ENCODE results near the gene LRRC3C.

Gene LRRC3C

GRCh38 chr17:39927929-39928857 lies 661 bp downstream of the LRRC3C start:
- peaks cover 22% of the 10 kb centered on the region for H3K4me1 ChIP-seq (ENCODE audit: insufficient read depth, low read length)
- H3K36me3 ChIP-seq (ENCODE audit: insufficient read depth, low read length): peaks cover 9% of the 10 kb centered on the region
- peak overlapping the region; percentile 87 for H2AFZ ChIP-seq (ENCODE audit: low read depth, low read length)
- H3K27me3 ChIP-seq (ENCODE audit: insufficient read depth, low read length): no peaks in the 10 kb centered on the region
- peak overlapping the region; percentile 78 for H3K4me3 ChIP-seq (ENCODE audit: low read length)
- H3K9me3 ChIP-seq (ENCODE audit: low read length): no peaks in the 10 kb centered on the region

GRCh38 chr17:39928858-39929645 lies 1.5 kb downstream of the LRRC3C start:
- no peaks in the 10 kb centered on the region for H3K27me3 ChIP-seq (ENCODE audit: insufficient read depth, low read length)

GRCh38 chr17:39929646-39930407 lies 2.3 kb downstream of the LRRC3C start:
- Histone ChIP-seq H3K36me3 (ENCODE audit: insufficient read depth, low read length) (no peaks in the 10 kb centered on the region), H3K4me1 (ENCODE audit: insufficient read depth, low read length) (peaks cover 22% of the 10 kb centered on the region), H3K4me3 (ENCODE audit: low read length) (no peak overlapping the region), H3K27me3 (ENCODE audit: insufficient read depth, low read length) (no peaks in the 10 kb centered on the region), H3K9me3 (ENCODE audit: low read length) (no peaks in the 10 kb centered on the region), H2AFZ (ENCODE audit: low read depth, low read length) (no peak overlapping the region)

More at GRCh38 chr17:39928858-39929645, 1.5 kb downstream of the LRRC3C start:
- Histone ChIP-seq H3K4me3 (ENCODE audit: low read length) (no peak overlapping the region), H3K4me1 (ENCODE audit: insufficient read depth, low read length) (peaks cover 22% of the 10 kb centered on the region), H3K36me3 (ENCODE audit: insufficient read depth, low read length) (peaks cover under 1% of the 10 kb centered on the region), H3K9me3 (ENCODE audit: low read length) (no peaks in the 10 kb centered on the region), H2AFZ (ENCODE audit: low read depth, low read length) (no peak overlapping the region)

DNA sequence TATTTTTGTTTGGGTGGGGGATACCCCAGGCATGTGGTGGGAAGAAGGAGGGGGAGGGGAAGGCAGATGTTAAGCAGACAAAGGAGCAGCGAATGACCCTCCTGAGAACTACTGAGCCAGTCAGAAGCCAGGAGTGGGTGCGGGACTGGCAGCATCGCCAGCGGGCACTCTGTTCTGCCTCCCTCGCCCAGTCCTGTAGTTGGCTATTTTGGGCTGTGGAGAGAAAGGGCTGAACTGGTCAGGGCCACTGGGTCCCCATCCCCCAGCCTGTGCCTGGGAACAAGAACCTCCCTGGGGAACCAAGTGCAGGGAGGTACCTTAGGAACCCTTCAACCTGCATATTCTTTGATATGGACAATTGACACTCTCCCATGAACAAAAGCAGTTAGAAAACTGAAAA lies 6.4 kb downstream of the LRRC3C start:
- Histone ChIP-seq H3K36me3 (ENCODE audit: insufficient read depth, low read length) (no peaks in the 10 kb centered on the region), H3K27me3 (ENCODE audit: insufficient read depth, low read length) (no peaks in the 10 kb centered on the region), H3K4me1 (ENCODE audit: insufficient read depth, low read length) (no peaks in the 10 kb centered on the region), H3K4me3 (ENCODE audit: low read length) (no peak overlapping the region), H3K9me3 (ENCODE audit: low read length) (no peaks in the 10 kb centered on the region), H2AFZ (ENCODE audit: low read depth, low read length) (no peak overlapping the region)

DNA sequence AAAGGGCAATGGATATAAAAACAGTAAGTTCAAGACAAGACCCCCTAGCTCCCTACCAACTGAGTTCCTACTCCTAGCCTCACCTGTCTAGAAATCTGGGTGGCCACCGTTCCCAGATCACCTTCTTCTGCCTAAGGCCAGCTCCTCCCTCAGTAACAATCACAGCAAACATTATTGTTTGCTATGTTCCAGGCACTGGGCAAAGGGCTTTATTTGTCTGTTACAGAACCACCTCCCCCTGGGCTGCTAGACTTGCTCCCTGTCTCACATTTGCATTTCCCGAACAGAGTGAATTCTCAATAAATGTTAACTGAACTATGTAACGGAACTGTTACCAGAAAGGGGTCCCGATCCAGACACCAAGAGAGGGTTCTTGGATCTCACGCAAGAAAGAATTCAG lies 6.8 kb downstream of the LRRC3C start:
- Histone ChIP-seq H3K9me3 (ENCODE audit: low read length) (no peaks in the 10 kb centered on the region), H3K4me1 (ENCODE audit: insufficient read depth, low read length) (no peaks in the 10 kb centered on the region), H2AFZ (ENCODE audit: low read depth, low read length) (no peak overlapping the region)

GRCh38 chr17:39935909-39936308 lies 8.4 kb downstream of the LRRC3C start:
- H3K4me1 ChIP-seq (ENCODE audit: insufficient read depth, low read length): no peaks in the 10 kb centered on the region
- H2AFZ ChIP-seq (ENCODE audit: low read depth, low read length): no peak overlapping the region
- H3K4me3 ChIP-seq (ENCODE audit: low read length): no peak overlapping the region
- no peaks in the 10 kb centered on the region for H3K36me3 ChIP-seq (ENCODE audit: insufficient read depth, low read length)
- H3K27me3 ChIP-seq (ENCODE audit: insufficient read depth, low read length): no peaks in the 10 kb centered on the region
- H3K9me3 ChIP-seq (ENCODE audit: low read length): no peaks in the 10 kb centered on the region

More for the DNA sequence above, 6.8 kb downstream of the LRRC3C start:
- Histone ChIP-seq H3K4me3 (ENCODE audit: low read length) (no peak overlapping the region), H3K36me3 (ENCODE audit: insufficient read depth, low read length) (no peaks in the 10 kb centered on the region), H3K27me3 (ENCODE audit: insufficient read depth, low read length) (no peaks in the 10 kb centered on the region)

GRCh38 chr17:39937447-39937846 lies 9.9 kb downstream of the LRRC3C start:
- no peaks in the 10 kb centered on the region for H3K4me1 ChIP-seq (ENCODE audit: insufficient read depth, low read length)
- no peak overlapping the region for H2AFZ ChIP-seq (ENCODE audit: low read depth, low read length)
- peaks cover 4% of the 10 kb centered on the region for H3K27me3 ChIP-seq (ENCODE audit: insufficient read depth, low read length)
- no peaks in the 10 kb centered on the region for H3K9me3 ChIP-seq (ENCODE audit: low read length)
- no peak overlapping the region for H3K4me3 ChIP-seq (ENCODE audit: low read length)
- no peaks in the 10 kb centered on the region for H3K36me3 ChIP-seq (ENCODE audit: insufficient read depth, low read length)

DNA sequence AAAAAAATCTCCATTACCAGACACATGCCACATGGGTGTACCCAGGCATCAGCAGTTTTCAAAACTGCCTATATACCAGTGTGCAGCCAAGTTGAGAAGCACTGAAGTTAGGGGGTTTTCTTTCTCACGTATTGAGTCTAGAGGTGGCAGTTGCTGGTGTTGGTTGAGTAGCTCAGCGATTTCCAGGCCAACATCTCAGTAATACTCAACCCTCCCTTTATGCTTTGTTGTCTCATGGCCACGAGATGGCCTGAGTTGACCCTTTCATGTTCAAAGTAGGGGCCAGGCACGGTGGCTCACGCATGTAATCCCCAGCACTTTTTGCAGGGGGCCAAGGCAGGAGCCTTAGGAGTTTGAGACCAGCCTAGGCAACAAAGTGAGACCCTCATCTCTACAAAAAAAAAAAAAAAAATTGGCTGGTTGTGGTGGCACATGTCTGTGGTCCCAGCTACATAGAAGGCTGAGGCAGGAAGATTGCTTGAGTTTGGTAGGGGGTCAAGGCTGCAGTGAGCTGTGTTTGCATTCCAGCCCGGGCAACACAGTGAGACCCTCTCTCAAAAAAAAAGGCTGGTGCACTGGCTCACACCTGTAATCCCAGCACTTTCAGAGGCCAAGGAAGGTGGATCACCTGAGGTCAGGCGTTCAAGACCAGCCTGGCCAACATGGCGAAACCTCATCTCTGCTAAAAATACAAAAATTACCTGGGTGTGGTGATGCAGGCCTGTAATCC lies 10.8 kb downstream of the LRRC3C start:
- H3K4me1 ChIP-seq (ENCODE audit: insufficient read depth, low read length): no peaks in the 10 kb centered on the region
- H2AFZ ChIP-seq (ENCODE audit: low read depth, low read length): no peak overlapping the region
- no peaks in the 10 kb centered on the region for H3K9me3 ChIP-seq (ENCODE audit: low read length)
- H3K27me3 ChIP-seq (ENCODE audit: insufficient read depth, low read length): peaks cover 8% of the 10 kb centered on the region
- no peaks in the 10 kb centered on the region for H3K36me3 ChIP-seq (ENCODE audit: insufficient read depth, low read length)
- no peak overlapping the region for H3K4me3 ChIP-seq (ENCODE audit: low read length)

- no peaks in the 10 kb centered on the region for H3K4me1 ChIP-seq (ENCODE audit: insufficient read depth, low read length)
These were observed 11.6 kb downstream of the LRRC3C start for GRCh38 chr17:39939106-39939505.

GRCh38 chr17:39939588-39940419 lies 12.3 kb downstream of the LRRC3C start:
- no peaks in the 10 kb centered on the region for H3K36me3 ChIP-seq (ENCODE audit: insufficient read depth, low read length)
- no peak overlapping the region for H2AFZ ChIP-seq (ENCODE audit: low read depth, low read length)
- H3K27me3 ChIP-seq (ENCODE audit: insufficient read depth, low read length): peaks cover 15% of the 10 kb centered on the region
- H3K4me1 ChIP-seq (ENCODE audit: insufficient read depth, low read length): no peaks in the 10 kb centered on the region
- no peak overlapping the region for H3K4me3 ChIP-seq (ENCODE audit: low read length)
- H3K9me3 ChIP-seq (ENCODE audit: low read length): peaks cover 2% of the 10 kb centered on the region

More at GRCh38 chr17:39939106-39939505, 11.6 kb downstream of the LRRC3C start:
- H3K4me3 ChIP-seq (ENCODE audit: low read length): no peak overlapping the region
- peaks cover 13% of the 10 kb centered on the region for H3K27me3 ChIP-seq (ENCODE audit: insufficient read depth, low read length)
- no peak overlapping the region for H2AFZ ChIP-seq (ENCODE audit: low read depth, low read length)
- peaks cover 2% of the 10 kb centered on the region for H3K9me3 ChIP-seq (ENCODE audit: low read length)
- H3K36me3 ChIP-seq (ENCODE audit: insufficient read depth, low read length): no peaks in the 10 kb centered on the region

DNA sequence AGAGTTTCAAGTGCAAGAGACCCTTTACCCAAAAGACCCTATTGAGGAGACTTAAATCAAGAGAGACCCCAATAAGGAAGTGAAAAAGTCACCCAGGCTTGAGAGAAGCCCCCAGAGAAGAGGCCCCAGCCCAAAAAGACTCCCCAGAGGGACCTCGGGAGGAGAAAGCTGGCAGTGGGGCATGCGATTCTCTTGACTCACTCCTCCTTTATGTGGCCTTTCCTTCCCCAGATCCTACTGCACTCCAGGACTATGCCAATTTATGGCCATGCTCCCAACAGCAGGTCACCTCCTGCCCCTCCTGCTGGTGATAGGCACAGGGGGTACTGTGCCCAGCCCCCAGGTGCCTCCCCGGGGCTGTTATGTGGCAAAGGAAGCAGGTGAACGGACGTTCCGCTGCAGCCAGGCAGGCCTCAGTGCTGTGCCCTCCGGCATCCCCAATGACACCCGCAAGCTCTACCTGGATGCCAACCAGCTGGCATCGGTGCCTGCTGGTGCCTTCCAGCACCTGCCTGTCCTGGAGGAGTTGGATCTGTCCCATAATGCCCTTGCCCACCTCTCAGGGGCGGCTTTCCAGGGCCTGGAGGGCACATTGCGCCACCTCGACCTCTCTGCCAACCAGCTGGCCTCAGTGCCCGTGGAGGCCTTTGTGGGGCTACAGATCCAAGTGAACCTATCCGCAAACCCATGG lies 16.3 kb downstream of the LRRC3C start:
- H2AFZ ChIP-seq (ENCODE audit: low read depth, low read length): no peak overlapping the region
- no peaks in the 10 kb centered on the region for H3K4me1 ChIP-seq (ENCODE audit: insufficient read depth, low read length)
- H3K36me3 ChIP-seq (ENCODE audit: insufficient read depth, low read length): no peaks in the 10 kb centered on the region
- peaks cover 26% of the 10 kb centered on the region for H3K27me3 ChIP-seq (ENCODE audit: insufficient read depth, low read length)
- peaks cover 2% of the 10 kb centered on the region for H3K9me3 ChIP-seq (ENCODE audit: low read length)
- H3K4me3 ChIP-seq (ENCODE audit: low read length): no peak overlapping the region
